SK-N-MC (cell line): ENCODE results near the gene BICDL2.

Experiments used
- DNase-seq: peaks from one replicate; pipeline ENCODE4 v3.0.0-alpha.2; 2011; ENCODE audit warnings: low read depth, low spot score
- H3K27ac ChIP-seq: fragments of 200-600 bp; sonication (generic); 2 replicates; pipeline ENCODE4 v1.5.1; 2016; ENCODE audit warnings: mixed run types
- H3K36me3 ChIP-seq: fragments of 200-600 bp; sonication (generic); 2 replicates; pipeline ENCODE4 v1.6.1; 2017; ENCODE audit warnings: antibody characterized with exemption, low read length, mixed read lengths; ENCODE audit not compliant: insufficient read depth
- H3K4me3 ChIP-seq: fragments of 200-600 bp; sonication (generic); 2 replicates; pipeline ENCODE4 v1.5.1; 2016
- H3K9ac ChIP-seq: fragments of 200-600 bp; sonication (generic); 2 replicates; pipeline ENCODE4 v1.8.0; 2017; ENCODE audit warnings: mixed run types, mixed read lengths; ENCODE audit not compliant: insufficient read length
- H3K9me3 ChIP-seq: fragments of 200-600 bp; sonication (generic); 2 replicates; pipeline ENCODE4 v1.6.1; 2017; ENCODE audit warnings: low read depth, mild to moderate bottlenecking, antibody characterized with exemption, low read length, moderate library complexity, mixed read lengths
- EZH2 ChIP-seq: fragments of 200-600 bp; sonication (generic); IDR thresholded peaks from one replicate; pipeline ENCODE4 v1.6.1; 2017; ENCODE audit warnings: antibody characterized with exemption
- FOXP2 ChIP-seq: optimal IDR thresholded peaks from 2 replicates; pipeline ENCODE3; 2011; ENCODE audit warnings: mild to moderate bottlenecking, moderate library complexity; ENCODE audit not compliant: insufficient read depth; ENCODE audit errors: extremely low read length, control extremely low read depth
- POLR2AphosphoS5 ChIP-seq: IDR thresholded peaks from 2 replicates; pipeline ENCODE4 v1.6.1; 2012; ENCODE audit warnings: mild to moderate bottlenecking, low read depth, low read length, borderline replicate concordance

BICDL2 gene

DNA sequence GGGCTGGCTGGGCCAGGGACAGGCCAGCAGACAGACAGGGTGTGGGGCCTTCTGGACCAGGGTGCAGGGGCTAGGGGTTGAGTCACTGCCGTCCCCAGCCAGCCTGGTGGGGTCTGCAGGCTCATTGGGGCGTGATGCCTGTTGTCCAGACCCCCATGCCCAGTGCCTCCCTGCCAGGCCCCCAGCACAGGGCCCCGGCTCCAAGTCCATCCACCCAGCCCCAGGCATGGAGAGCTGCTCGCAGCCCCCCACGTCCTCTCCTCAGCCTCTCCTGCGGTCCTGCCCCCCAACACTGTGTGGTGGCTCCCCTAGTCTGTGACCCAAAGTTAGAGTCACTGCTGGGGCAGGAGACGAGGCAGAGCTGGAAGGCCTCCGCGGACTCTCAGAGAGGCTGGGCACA lies 49.5 kb downstream of the BICDL2 start:
- no peaks in the 10 kb centered on the region for H3K9me3 ChIP-seq
- no peaks in the 10 kb centered on the region for H3K36me3 ChIP-seq
- DNase-seq = no peak
- no peak overlapping the region for H3K4me3 ChIP-seq
- no peak overlapping the region for H3K27ac ChIP-seq
- TF ChIP-seq FOXP2 = no peak
- TF ChIP-seq POLR2AphosphoS5 = no peak
- no peak for TF ChIP-seq EZH2
- H3K9ac ChIP-seq = no peak overlapping the region

DNA sequence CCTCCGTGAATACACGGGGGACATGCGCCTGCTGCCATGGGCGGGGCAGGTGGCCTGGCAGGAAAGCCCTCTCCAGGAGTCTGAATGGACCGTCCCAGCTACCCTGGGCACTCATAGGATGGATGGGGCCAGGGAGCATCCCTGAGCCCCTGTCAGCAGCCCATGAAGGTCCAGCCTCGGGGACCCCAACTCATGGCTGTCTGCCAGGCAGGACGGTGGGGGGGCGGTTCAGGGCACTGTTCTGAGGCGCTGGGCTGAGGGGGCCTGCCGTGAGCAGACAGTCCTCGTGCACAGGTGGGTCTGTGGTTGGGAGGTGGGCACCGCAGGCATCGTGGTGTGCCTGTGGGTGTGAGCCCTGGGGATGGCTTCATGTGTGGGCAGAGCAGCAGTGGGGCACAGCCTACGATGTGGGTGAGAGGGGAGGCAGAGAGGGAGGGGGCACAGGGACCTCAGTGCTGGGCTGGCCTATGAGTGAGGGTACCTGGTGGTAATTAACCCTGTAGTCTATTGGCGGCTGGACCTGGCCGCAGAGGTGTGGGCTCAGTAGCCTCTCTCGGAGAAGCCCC lies 50.0 kb downstream of the BICDL2 start:
- H3K36me3 ChIP-seq = no peaks in the 10 kb centered on the region
- no peaks in the 10 kb centered on the region for H3K9me3 ChIP-seq
- H3K9ac ChIP-seq = no peak overlapping the region
- H3K27ac ChIP-seq = no peak overlapping the region
- TF ChIP-seq FOXP2 (no peak), POLR2AphosphoS5 (no peak), EZH2 (no peak)
- no peak overlapping the region for H3K4me3 ChIP-seq
- no peak for DNase-seq

DNA sequence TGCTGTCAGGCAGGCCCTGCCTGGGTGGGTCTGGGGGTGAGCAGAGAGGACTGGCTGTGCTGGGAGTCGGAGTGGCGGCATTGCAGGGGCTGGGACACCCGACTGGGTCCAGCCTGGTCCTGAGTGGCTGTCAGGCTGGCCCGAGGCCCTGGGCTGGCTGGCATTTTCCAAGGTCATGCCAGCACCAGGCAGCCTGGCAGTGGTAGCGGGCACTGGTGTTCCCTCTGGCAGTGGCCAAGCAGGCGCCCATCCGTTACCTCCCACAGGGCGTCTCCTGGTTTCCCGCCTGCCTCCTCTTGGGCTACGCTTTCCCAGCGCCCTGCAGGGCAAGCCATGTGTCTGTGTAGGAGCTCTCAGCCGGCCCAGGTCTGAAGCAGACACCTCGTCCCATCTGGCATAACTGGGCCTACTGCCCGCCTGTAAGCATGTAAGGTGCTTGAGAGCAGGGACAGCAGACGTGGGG lies 50.8 kb downstream of the BICDL2 start:
- no peak for DNase-seq
- Histone ChIP-seq H3K9me3 (no peaks in the 10 kb centered on the region), H3K27ac (no peak overlapping the region), H3K9ac (no peak overlapping the region), H3K36me3 (no peaks in the 10 kb centered on the region), H3K4me3 (no peak overlapping the region)
- TF ChIP-seq EZH2 = no peak
- no peak for TF ChIP-seq FOXP2
- no peak for TF ChIP-seq POLR2AphosphoS5

DNA sequence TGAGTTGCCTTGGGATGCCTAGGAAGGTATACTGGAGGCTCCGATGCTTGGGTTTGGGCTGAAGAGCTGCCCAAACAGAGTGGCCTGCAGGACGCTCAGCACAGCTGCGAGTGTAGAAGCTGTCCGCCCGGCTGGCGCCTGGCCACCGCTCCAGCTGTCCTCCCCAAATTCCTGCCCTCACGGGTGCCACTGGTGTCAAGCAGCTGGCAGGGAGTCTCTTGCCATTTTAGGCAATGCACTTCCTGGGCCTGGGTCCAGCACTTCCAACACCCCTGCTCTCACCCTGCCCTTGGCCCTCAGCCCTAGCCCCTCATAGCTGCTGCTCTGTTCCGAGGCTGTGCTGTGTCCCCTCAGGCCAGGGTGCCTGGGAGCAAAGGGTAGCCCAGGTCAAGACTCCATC lies 51.3 kb downstream of the BICDL2 start:
- TF ChIP-seq POLR2AphosphoS5 = no peak
- no peak for TF ChIP-seq FOXP2
- TF ChIP-seq EZH2 = no peak
- H3K27ac ChIP-seq = no peak overlapping the region
- H3K4me3 ChIP-seq = no peak overlapping the region
- DNase-seq = no peak
- H3K9me3 ChIP-seq = no peaks in the 10 kb centered on the region
- H3K9ac ChIP-seq = no peak overlapping the region
- no peaks in the 10 kb centered on the region for H3K36me3 ChIP-seq

DNA sequence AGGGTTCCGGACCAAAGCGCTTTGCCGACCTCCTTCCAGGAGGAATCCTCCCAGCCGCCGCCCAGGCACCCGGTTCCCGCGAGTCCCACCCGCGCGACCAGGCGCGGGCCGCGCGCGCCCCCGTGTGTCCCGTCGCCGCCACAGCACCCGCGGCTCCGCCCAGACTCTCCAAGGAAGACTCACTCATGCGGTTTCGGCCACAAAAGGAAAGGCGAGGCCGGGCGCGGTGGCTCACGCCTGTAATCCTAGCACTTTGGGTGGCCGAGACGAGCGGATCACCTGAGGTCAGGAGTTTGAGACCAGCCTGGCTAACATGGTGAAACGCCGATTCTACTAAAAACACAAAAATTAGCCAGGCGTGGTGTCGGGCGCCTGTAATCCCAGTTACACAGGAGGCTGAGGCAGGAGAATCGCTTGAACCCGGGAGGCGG lies 53.0 kb downstream of the BICDL2 start:
- Histone ChIP-seq H3K9me3 (no peaks in the 10 kb centered on the region), H3K9ac (no peak overlapping the region), H3K27ac (no peak overlapping the region), H3K4me3 (peak overlapping the region; percentile 66), H3K36me3 (no peaks in the 10 kb centered on the region)
- no peak for TF ChIP-seq POLR2AphosphoS5
- no peak for TF ChIP-seq EZH2
- DNase-seq = no peak

DNA sequence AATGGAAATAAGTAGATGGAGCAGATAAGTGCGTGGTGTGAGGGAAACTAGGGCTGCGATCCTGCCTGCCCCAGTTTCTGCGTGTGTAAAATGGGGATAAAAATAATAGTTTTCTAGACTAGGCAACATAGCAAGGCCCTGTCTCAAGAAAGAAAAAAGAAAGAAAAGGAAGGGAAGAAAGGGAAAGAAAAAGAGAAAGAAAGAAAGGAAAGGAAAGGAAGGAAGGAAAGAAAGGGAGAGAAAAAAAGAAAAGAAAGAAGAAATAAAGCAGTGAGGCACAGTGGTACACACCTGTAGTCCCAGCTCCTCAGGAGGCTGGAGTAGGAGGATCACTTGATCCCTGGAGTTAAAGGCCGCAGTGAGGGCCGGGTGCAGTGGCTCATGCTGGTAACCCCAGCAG lies 54.3 kb downstream of the BICDL2 start:
- no peak for TF ChIP-seq POLR2AphosphoS5
- TF ChIP-seq FOXP2 = no peak
- TF ChIP-seq EZH2 = no peak
- no peaks in the 10 kb centered on the region for H3K9me3 ChIP-seq
- DNase-seq = no peak
- H3K36me3 ChIP-seq = no peaks in the 10 kb centered on the region; the same call in 1 of the 2 replicates
- H3K27ac ChIP-seq = peak overlapping the region; percentile 11; the same call in 1 of the 2 replicates
- H3K9ac ChIP-seq = no peak overlapping the region
- no peak overlapping the region for H3K4me3 ChIP-seq

DNA sequence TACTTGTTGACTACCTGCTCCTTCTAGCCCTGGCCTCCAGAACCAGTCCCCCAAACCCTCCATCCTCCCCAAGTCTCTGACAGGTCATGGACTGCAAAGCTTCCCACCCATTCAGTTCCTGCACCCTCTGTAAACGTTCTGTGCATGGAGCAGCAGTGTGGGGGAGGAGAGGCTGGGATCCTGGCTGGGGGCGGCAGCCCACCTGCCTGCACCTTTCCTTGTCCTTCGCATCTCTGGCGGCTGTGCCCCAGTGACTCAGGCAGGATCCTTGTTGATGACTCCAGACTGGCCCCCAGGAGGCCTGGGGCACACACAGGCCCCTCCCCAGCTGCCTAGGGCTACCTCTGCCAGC lies 54.9 kb downstream of the BICDL2 start:
- no peak overlapping the region for H3K4me3 ChIP-seq
- no peaks in the 10 kb centered on the region; the same call in 1 of the 2 replicates for H3K36me3 ChIP-seq
- no peaks in the 10 kb centered on the region for H3K9me3 ChIP-seq
- no peak for DNase-seq
- peak overlapping the region; percentile 39 for H3K9ac ChIP-seq
- TF ChIP-seq FOXP2 (no peak), POLR2AphosphoS5 (no peak), EZH2 (no peak)
- no peak overlapping the region for H3K27ac ChIP-seq

DNA sequence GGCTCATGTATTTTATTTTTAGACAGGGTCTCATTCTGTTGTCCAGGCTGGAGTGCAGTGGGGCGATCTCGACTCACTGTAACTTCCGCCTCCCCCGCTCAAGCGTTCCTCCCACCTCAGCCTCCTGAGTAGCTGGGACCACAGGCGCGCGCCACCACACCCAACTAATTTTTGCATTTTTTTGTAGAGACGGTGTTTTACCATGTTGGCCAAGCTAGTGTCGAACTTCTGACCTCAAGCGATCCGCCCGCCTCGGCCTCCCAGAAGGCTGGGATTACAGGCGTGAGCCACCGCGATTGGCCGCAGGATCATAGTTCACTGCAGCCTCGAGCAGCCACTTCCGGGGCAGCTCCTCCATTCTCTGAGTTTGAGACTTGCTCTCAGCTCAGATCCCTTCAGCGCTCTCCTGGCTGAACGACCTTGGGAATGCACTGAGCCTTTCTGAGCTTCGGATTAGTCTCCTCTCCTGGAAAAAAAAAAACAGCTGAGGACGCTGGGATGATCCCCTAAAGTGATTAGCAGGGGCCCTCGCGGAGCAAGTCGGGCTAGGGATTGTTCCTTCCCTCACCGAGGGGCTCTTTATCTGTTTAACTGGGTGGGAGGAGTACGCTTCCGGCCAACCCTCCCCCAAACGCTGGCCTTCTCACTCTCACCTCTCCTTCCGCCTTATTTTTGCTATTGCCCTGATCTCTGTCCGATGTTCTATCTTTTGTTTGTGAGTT lies 55.4 kb downstream of the BICDL2 start:
- peak overlapping the region; percentile 39 for H3K9ac ChIP-seq
- TF ChIP-seq EZH2 (no peak), POLR2AphosphoS5 (no peak), FOXP2 (no peak)
- no peaks in the 10 kb centered on the region for H3K9me3 ChIP-seq
- H3K4me3 ChIP-seq = no peak overlapping the region; the same call in 1 of the 2 replicates
- DNase-seq = no peak
- 0 out of 2 replicates have a peak overlapping the region, but pooled peaks have one; percentile 44 for H3K27ac ChIP-seq
- no peaks in the 10 kb centered on the region; the same call in 1 of the 2 replicates for H3K36me3 ChIP-seq
